ENCODE measurements around the gene GSAP. TPM values are rescaled to one million over a fixed set of nuclear protein-coding genes. Genes with fewer than 3 reads are reported as not detected.

GSAP gene
- total and polyA plus RNA-seq, 5 donors from 2014 or later, result 1.1 to 6.8 (median 3.2) TPM

GRCh38 chr7:77315182-77315591 lies 101.0 kb downstream of the GSAP start:
- Mint-ChIP-seq H3K36me3 (peaks cover 54% of the 10 kb centered on the region), H3K27me3 (no peaks in the 10 kb centered on the region)
- peaks cover 12% of the 10 kb centered on the region for H3K36me3 ChIP-seq (ENCODE audit: control insufficient read depth, insufficient read depth, low read length)

GRCh38 chr7:77313876-77314480 lies 102.2 kb downstream of the GSAP start:
- Histone ChIP-seq H3K9me3 (ENCODE audit: control insufficient read depth in 2 of 2, low read length in 2 of 2) (no peaks in the 10 kb centered on the region), H3K4me3 (ENCODE audit: low read depth, low read length) (no peak overlapping the region), H3K27ac (ENCODE audit: insufficient read depth, low read length, poor library complexity, severe bottlenecking) (no peak overlapping the region), H3K27me3 (ENCODE audit: control insufficient read depth, insufficient read depth, low read length) (no peaks in the 10 kb centered on the region), H3K36me3 (ENCODE audit: control insufficient read depth, insufficient read depth, low read length) (peaks cover 12% of the 10 kb centered on the region), H3K4me1 (ENCODE audit: control insufficient read depth, insufficient read depth, low read length, poor library complexity, severe bottlenecking) (no peaks in the 10 kb centered on the region)
- Mint-ChIP-seq H3K4me1 (no peaks in the 10 kb centered on the region), H3K9me3 (peaks cover 0 to 3% (median 0%) of the 10 kb centered on the region in 7 donors), H3K27ac (no peak overlapping the region), H3K36me3 (peaks cover 51% of the 10 kb centered on the region), H3K27me3 (no peaks in the 10 kb centered on the region), H3K4me3 (no peak overlapping the region)
- ATAC-seq (ENCODE audit: low read depth in 2 of 2) (no peak), DNase-seq (no peak)

More at GRCh38 chr7:77315182-77315591, 101.0 kb downstream of the GSAP start:
- no peak for DNase-seq
- no peaks in the 10 kb centered on the region for H3K9me3 ChIP-seq (ENCODE audit: control insufficient read depth in 2 of 2, low read length in 2 of 2)
- no peak overlapping the region for H3K27ac ChIP-seq (ENCODE audit: insufficient read depth, low read length, poor library complexity, severe bottlenecking)
- ATAC-seq (ENCODE audit: low read depth in 2 of 2), result no peak
- Mint-ChIP-seq H3K9me3 (peaks cover 0 to 5% (median 0%) of the 10 kb centered on the region in 7 donors), H3K4me3 (no peak overlapping the region), H3K4me1 (no peaks in the 10 kb centered on the region), H3K27ac (no peak overlapping the region)
- no peaks in the 10 kb centered on the region for H3K4me1 ChIP-seq (ENCODE audit: control insufficient read depth, insufficient read depth, low read length, poor library complexity, severe bottlenecking)
- H3K4me3 ChIP-seq (ENCODE audit: low read depth, low read length), result no peak overlapping the region
- no peaks in the 10 kb centered on the region for H3K27me3 ChIP-seq (ENCODE audit: control insufficient read depth, insufficient read depth, low read length)

- Histone ChIP-seq H3K4me1 (ENCODE audit: control insufficient read depth, insufficient read depth, low read length, poor library complexity, severe bottlenecking) (no peaks in the 10 kb centered on the region), H3K27ac (ENCODE audit: insufficient read depth, low read length, poor library complexity, severe bottlenecking) (no peak overlapping the region), H3K9me3 (ENCODE audit: control insufficient read depth in 2 of 2, low read length in 2 of 2) (no peaks in the 10 kb centered on the region), H3K27me3 (ENCODE audit: control insufficient read depth, insufficient read depth, low read length) (no peaks in the 10 kb centered on the region), H3K4me3 (ENCODE audit: low read depth, low read length) (no peak overlapping the region), H3K36me3 (ENCODE audit: control insufficient read depth, insufficient read depth, low read length) (peaks cover 12% of the 10 kb centered on the region)
- H3K27me3 Mint-ChIP-seq, result no peaks in the 10 kb centered on the region
- H3K9me3 Mint-ChIP-seq, result peaks cover 0 to 3% (median 0%) of the 10 kb centered on the region in 7 donors
- no peaks in the 10 kb centered on the region for H3K4me1 Mint-ChIP-seq
- DNase-seq (no peak), ATAC-seq (ENCODE audit: low read depth in 2 of 2) (no peak)
- H3K27ac Mint-ChIP-seq, result no peak overlapping the region
- H3K4me3 Mint-ChIP-seq, result no peak overlapping the region
- peaks cover 50% of the 10 kb centered on the region for H3K36me3 Mint-ChIP-seq
Observed at GRCh38 chr7:77313085-77313484, 103.1 kb downstream of the GSAP start.

GRCh38 chr7:77310982-77311381 lies 105.2 kb downstream of the GSAP start:
- Histone ChIP-seq H3K9me3 (ENCODE audit: control insufficient read depth in 2 of 2, low read length in 2 of 2) (no peaks in the 10 kb centered on the region), H3K27ac (ENCODE audit: insufficient read depth, low read length, poor library complexity, severe bottlenecking) (no peak overlapping the region), H3K27me3 (ENCODE audit: control insufficient read depth, insufficient read depth, low read length) (no peaks in the 10 kb centered on the region), H3K4me3 (ENCODE audit: low read depth, low read length) (no peak overlapping the region), H3K4me1 (ENCODE audit: control insufficient read depth, insufficient read depth, low read length, poor library complexity, severe bottlenecking) (no peaks in the 10 kb centered on the region), H3K36me3 (ENCODE audit: control insufficient read depth, insufficient read depth, low read length) (peaks cover 12% of the 10 kb centered on the region)
- DNase-seq (no peak), ATAC-seq (ENCODE audit: low read depth in 2 of 2) (no peak)
- Mint-ChIP-seq H3K36me3 (peaks cover 46% of the 10 kb centered on the region), H3K4me3 (no peak overlapping the region), H3K9me3 (no peaks in the 10 kb centered on the region), H3K27ac (peak overlapping the region in 1 of 3 donors; percentile 32), H3K27me3 (no peaks in the 10 kb centered on the region), H3K4me1 (peaks cover 0 to 6% (median 0%) of the 10 kb centered on the region in 4 donors)

GRCh38 chr7:77309714-77310220 lies 106.4 kb downstream of the GSAP start:
- Histone ChIP-seq H3K36me3 (ENCODE audit: control insufficient read depth, insufficient read depth, low read length) (peaks cover 12% of the 10 kb centered on the region), H3K9me3 (ENCODE audit: control insufficient read depth in 2 of 2, low read length in 2 of 2) (no peaks in the 10 kb centered on the region), H3K27me3 (ENCODE audit: control insufficient read depth, insufficient read depth, low read length) (no peaks in the 10 kb centered on the region), H3K4me1 (ENCODE audit: control insufficient read depth, insufficient read depth, low read length, poor library complexity, severe bottlenecking) (no peaks in the 10 kb centered on the region), H3K4me3 (ENCODE audit: low read depth, low read length) (no peak overlapping the region), H3K27ac (ENCODE audit: insufficient read depth, low read length, poor library complexity, severe bottlenecking) (no peak overlapping the region)
- Mint-ChIP-seq H3K9me3 (peaks cover 0 to 1% (median 0%) of the 10 kb centered on the region in 7 donors), H3K4me1 (peaks cover 0 to 6% (median 0%) of the 10 kb centered on the region in 4 donors), H3K4me3 (no peak overlapping the region), H3K27ac (no peak overlapping the region), H3K36me3 (peaks cover 44% of the 10 kb centered on the region), H3K27me3 (no peaks in the 10 kb centered on the region)
- ATAC-seq (ENCODE audit: low read depth in 2 of 2) (no peak), DNase-seq (no peak)

GRCh38 chr7:77308792-77309191 lies 107.4 kb downstream of the GSAP start:
- H3K4me1 Mint-ChIP-seq, result peaks cover 0 to 6% (median 0%) of the 10 kb centered on the region in 4 donors
- H3K36me3 Mint-ChIP-seq, result peaks cover 46% of the 10 kb centered on the region
- peaks cover 0 to 6% (median 0%) of the 10 kb centered on the region in 7 donors for H3K9me3 Mint-ChIP-seq
- no peaks in the 10 kb centered on the region for H3K9me3 ChIP-seq (ENCODE audit: control insufficient read depth in 2 of 2, low read length in 2 of 2)
- H3K27me3 ChIP-seq (ENCODE audit: control insufficient read depth, insufficient read depth, low read length), result no peaks in the 10 kb centered on the region
- peaks cover 8% of the 10 kb centered on the region for H3K36me3 ChIP-seq (ENCODE audit: control insufficient read depth, insufficient read depth, low read length)
- ATAC-seq (ENCODE audit: low read depth in 2 of 2) (no peak), DNase-seq (no peak)
- no peaks in the 10 kb centered on the region for H3K4me1 ChIP-seq (ENCODE audit: control insufficient read depth, insufficient read depth, low read length, poor library complexity, severe bottlenecking)
- H3K27ac ChIP-seq (ENCODE audit: insufficient read depth, low read length, poor library complexity, severe bottlenecking), result no peak overlapping the region
- no peak overlapping the region for H3K4me3 ChIP-seq (ENCODE audit: low read depth, low read length)
- no peak overlapping the region for H3K4me3 Mint-ChIP-seq
- H3K27me3 Mint-ChIP-seq, result no peaks in the 10 kb centered on the region
- no peak overlapping the region for H3K27ac Mint-ChIP-seq

GRCh38 chr7:77306231-77307067 lies 109.7 kb downstream of the GSAP start:
- peaks cover 3% of the 10 kb centered on the region for H3K36me3 ChIP-seq (ENCODE audit: control insufficient read depth, insufficient read depth, low read length)
- H3K9me3 Mint-ChIP-seq, result peaks cover 0 to 9% (median 3%) of the 10 kb centered on the region in 7 donors
- H3K4me1 Mint-ChIP-seq, result peaks cover 0 to 6% (median under 1%) of the 10 kb centered on the region in 4 donors
- H3K36me3 Mint-ChIP-seq, result peaks cover 58% of the 10 kb centered on the region
- H3K4me3 Mint-ChIP-seq, result no peak overlapping the region
- H3K27ac ChIP-seq (ENCODE audit: insufficient read depth, low read length, poor library complexity, severe bottlenecking), result no peak overlapping the region
- no peak for ATAC-seq (ENCODE audit: low read depth in 2 of 2)
- no peaks in the 10 kb centered on the region for H3K27me3 ChIP-seq (ENCODE audit: control insufficient read depth, insufficient read depth, low read length)
- no peak overlapping the region for H3K27ac Mint-ChIP-seq
- H3K9me3 ChIP-seq (ENCODE audit: control insufficient read depth in 2 of 2, low read length in 2 of 2), result no peaks in the 10 kb centered on the region
- no peaks in the 10 kb centered on the region for H3K27me3 Mint-ChIP-seq
- H3K4me3 ChIP-seq (ENCODE audit: low read depth, low read length), result no peak overlapping the region
- H3K4me1 ChIP-seq (ENCODE audit: control insufficient read depth, insufficient read depth, low read length, poor library complexity, severe bottlenecking), result no peaks in the 10 kb centered on the region
- DNase-seq, result no peak
